K562 (cell line): Measurements from ENCODE around the gene SLC25A1. TPM values are rescaled to one million over a fixed set of nuclear protein-coding genes. Genes with fewer than 3 reads are reported as not detected.

Source experiments
- CTBP1 ChIP-seq: fragments of 450-650 bp; IDR thresholded peaks from 2 replicates; pipeline ENCODE4 v1.6.1; 2016; ENCODE audit warnings: borderline replicate concordance
- JUND ChIP-seq, 2 experiments: IDR thresholded peaks; 2 replicates in 1 of 2; 3 replicates in 1 of 2; pipeline ENCODE4 v1.6.1; 2011; ENCODE audit warnings: borderline replicate concordance in 2 of 2, low read depth in 2 of 2, low read length in 2 of 2, improper control_type of control experiment in 1 of 2, missing biosample characterization in 1 of 2, missing genetic modification characterization in 1 of 2, missing genetic modification reagents in 1 of 2
- KLF1 ChIP-seq: fragments of 450-650 bp; IDR thresholded peaks from 2 replicates; pipeline ENCODE4 v1.6.1; 2016; ENCODE audit warnings: missing genetic modification characterization, missing compliant biosample characterization
- MLLT1 ChIP-seq, 2 experiments: fragments of 450-650 bp; IDR thresholded peaks; 2 replicates each; pipeline ENCODE4 v1.6.1; 2016
- MYC ChIP-seq, 2 experiments: fragments of 250-450 bp in 1 of 2; sonication (Bioruptor Pico) in 1 of 2; IDR thresholded peaks; 2 replicates each; pipeline versions ENCODE4 v1.5.1 to v1.6.1; 2012 to 2021; ENCODE audit warnings: low read depth in 2 of 2, borderline replicate concordance in 1 of 2, improper control_type of control experiment in 1 of 2, low read length in 1 of 2, mild to moderate bottlenecking in 1 of 2, moderate library complexity in 1 of 2
- PHB ChIP-seq: fragments of 250-450 bp; sonication (Bioruptor Pico); IDR thresholded peaks from 2 replicates; pipeline ENCODE4 v1.5.0; 2021
- RCOR1 ChIP-seq, 2 experiments: IDR thresholded peaks; 2 replicates each; pipeline ENCODE4 v1.6.1; 2012; ENCODE audit warnings: low read depth in 2 of 2, low read length in 2 of 2, borderline replicate concordance in 1 of 2, improper control_type of control experiment in 1 of 2
- SETDB1 ChIP-seq: IDR thresholded peaks from one replicate; pipeline ENCODE4 v1.6.1; 2012; ENCODE audit warnings: low read length, control low read depth, inconsistent platforms
- SIN3A ChIP-seq, 2 experiments: fragments of 150-350 bp in 1 of 2; IDR thresholded peaks; 2 replicates each; pipeline ENCODE4 v1.6.1; 2011 to 2016; ENCODE audit warnings: borderline replicate concordance in 2 of 2, low read depth in 2 of 2, low read length in 2 of 2, mild to moderate bottlenecking in 2 of 2, moderate library complexity in 2 of 2; ENCODE audit not compliant: control insufficient read depth in 1 of 2
- ZKSCAN1 ChIP-seq: fragments of 150-350 bp; IDR thresholded peaks from 2 replicates; pipeline ENCODE4 v1.6.1; 2016; ENCODE audit warnings: low read depth, low read length
- ZNF79 ChIP-seq: fragments of 250-450 bp; sonication (Bioruptor Pico); IDR thresholded peaks from 2 replicates; pipeline ENCODE4 v1.4.0; 2020; ENCODE audit warnings: low read depth, mild to moderate bottlenecking, moderate library complexity
- ZSCAN29 ChIP-seq: fragments of 450-650 bp; IDR thresholded peaks from 2 replicates; pipeline ENCODE4 v1.6.1; 2017
- polyA plus RNA-seq, 8 experiments: library from polyadenylated mRNA; depleted of rRNA in 4 of 8; stranded (reverse) in 5 of 8; unstranded in 3 of 8; fragments of >200 nt; fragmentation: Nextera tagmentation in 2 of 8; fragmentation: Illumina TruSeq in 1 of 8; extraction: Ambion mirVana in 2 of 8; extraction: Trizol in 1 of 8; gene quantifications; 2 replicates each; pipeline versions ENCODE4 v1.2.1 to v1.2.3, GENCODE V29; 2011 to 2014; ENCODE audit warnings: inconsistent platforms in 1 of 8, missing spikeins in 1 of 8
- total RNA-seq, 7 experiments: library from RNA; depleted of rRNA in 6 of 7; stranded (reverse); fragments of >200 nt in 6 of 7; fragmentation: Illumina TruSeq in 2 of 7; extraction: Trizol in 2 of 7; gene quantifications; 2 replicates each; pipeline versions ENCODE4 v1.2.1 to v1.2.3, GENCODE V29; 2011 to 2021; ENCODE audit warnings: low replicate concordance in 1 of 7
- TF ChIP-seq, protein P1 (sequence below): sonication (generic); formaldehyde crosslinking; IDR thresholded peaks from 2 replicates; pipeline ENCODE4 v1.4.0; 2020; ENCODE audit warnings: mild to moderate bottlenecking, missing genetic modification reagents
- TF ChIP-seq, protein P2 (sequence below), 3 experiments: IDR thresholded peaks in 2 of 3; conservative IDR thresholded peaks in 1 of 3; 2 replicates each; pipeline ENCODE4 v1.5.1; 2011 to 2012; ENCODE audit warnings: low read length in 3 of 3, mild to moderate bottlenecking in 3 of 3, control low read depth in 2 of 3, improper control_type of control experiment in 1 of 3, inconsistent platforms in 1 of 3, low read depth in 1 of 3, mixed read lengths in 1 of 3, moderate library complexity in 1 of 3; ENCODE audit not compliant: insufficient read depth in 2 of 3

SLC25A1 gene
- total and polyA plus RNA-seq, 9 of the 15 experiments (the other 6 are each of a cell fraction or from before 2014, with no cell fraction given), result 11.0 to 408 (median 110) TPM

DNA sequence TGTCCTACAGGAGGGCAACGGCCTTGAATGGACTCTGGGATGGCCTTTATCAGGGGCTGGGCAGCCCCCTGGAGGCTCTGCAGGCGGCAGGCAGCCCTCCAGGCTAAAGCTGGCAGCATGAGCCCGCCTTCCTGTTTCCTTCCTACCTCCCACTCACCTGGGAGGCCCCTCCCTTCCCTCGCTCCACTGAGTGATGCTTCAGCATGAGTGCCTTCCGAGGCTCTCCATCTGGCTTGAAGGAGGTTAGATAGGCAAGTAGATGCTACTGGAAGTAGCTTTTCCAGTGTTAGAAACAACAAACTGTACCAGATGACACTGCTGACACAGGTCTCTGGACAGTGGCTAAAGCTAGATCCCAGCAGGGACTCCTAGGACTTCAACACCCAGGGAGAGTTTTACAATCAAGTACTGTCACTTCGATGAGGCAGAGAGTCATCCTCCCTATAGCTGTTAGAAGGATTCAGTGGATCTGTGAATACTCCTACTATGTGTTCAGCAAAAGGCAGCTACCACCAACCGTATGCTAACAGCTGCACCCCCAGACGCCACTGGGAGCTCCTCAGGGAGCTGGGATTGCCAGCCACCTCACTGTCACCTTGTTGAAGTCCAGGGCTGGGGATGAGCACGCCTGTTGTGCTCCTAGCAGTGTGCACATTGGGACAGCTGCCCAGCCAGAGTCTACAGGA, 4.1 kb upstream of the SLC25A1 start (continued):
- TF ChIP-seq MYC (IDR thresholded peaks at IDR 0.05; ENCODE audit: low read depth, low read length), result no peak
- TF ChIP-seq MYC (CRISPR knock-in tag; IDR thresholded peaks at IDR 0.05; ENCODE audit: borderline replicate concordance, low read depth), result 0 out of 2 replicates have a peak, but pooled peaks have one; percentile 33
- TF ChIP-seq ZKSCAN1, result peak; percentile 87
- TF ChIP-seq, protein P1, sequence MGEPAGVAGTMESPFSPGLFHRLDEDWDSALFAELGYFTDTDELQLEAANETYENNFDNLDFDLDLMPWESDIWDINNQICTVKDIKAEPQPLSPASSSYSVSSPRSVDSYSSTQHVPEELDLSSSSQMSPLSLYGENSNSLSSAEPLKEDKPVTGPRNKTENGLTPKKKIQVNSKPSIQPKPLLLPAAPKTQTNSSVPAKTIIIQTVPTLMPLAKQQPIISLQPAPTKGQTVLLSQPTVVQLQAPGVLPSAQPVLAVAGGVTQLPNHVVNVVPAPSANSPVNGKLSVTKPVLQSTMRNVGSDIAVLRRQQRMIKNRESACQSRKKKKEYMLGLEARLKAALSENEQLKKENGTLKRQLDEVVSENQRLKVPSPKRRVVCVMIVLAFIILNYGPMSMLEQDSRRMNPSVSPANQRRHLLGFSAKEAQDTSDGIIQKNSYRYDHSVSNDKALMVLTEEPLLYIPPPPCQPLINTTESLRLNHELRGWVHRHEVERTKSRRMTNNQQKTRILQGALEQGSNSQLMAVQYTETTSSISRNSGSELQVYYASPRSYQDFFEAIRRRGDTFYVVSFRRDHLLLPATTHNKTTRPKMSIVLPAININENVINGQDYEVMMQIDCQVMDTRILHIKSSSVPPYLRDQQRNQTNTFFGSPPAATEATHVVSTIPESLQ (CRISPR knock-in tag), result no peak
- no peak for TF ChIP-seq MLLT1 (IDR thresholded peaks at IDR 0.05)
- TF ChIP-seq, protein P2, sequence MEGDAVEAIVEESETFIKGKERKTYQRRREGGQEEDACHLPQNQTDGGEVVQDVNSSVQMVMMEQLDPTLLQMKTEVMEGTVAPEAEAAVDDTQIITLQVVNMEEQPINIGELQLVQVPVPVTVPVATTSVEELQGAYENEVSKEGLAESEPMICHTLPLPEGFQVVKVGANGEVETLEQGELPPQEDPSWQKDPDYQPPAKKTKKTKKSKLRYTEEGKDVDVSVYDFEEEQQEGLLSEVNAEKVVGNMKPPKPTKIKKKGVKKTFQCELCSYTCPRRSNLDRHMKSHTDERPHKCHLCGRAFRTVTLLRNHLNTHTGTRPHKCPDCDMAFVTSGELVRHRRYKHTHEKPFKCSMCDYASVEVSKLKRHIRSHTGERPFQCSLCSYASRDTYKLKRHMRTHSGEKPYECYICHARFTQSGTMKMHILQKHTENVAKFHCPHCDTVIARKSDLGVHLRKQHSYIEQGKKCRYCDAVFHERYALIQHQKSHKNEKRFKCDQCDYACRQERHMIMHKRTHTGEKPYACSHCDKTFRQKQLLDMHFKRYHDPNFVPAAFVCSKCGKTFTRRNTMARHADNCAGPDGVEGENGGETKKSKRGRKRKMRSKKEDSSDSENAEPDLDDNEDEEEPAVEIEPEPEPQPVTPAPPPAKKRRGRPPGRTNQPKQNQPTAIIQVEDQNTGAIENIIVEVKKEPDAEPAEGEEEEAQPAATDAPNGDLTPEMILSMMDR (IDR thresholded peaks at IDR 0.05 in 2 of 3, conservative IDR thresholded peaks at IDR 0.05 in 1 of 3; ENCODE audit: insufficient read depth in 2 of 3, low read depth in 1 of 3, low read length in 3 of 3), result 0 out of 6 replicates have a peak, but pooled peaks of 1 of the 3 experiments have one; percentile 6
- TF ChIP-seq SETDB1, result peak; percentile 6
- no peak for TF ChIP-seq ZNF79 (CRISPR knock-in tag)
- TF ChIP-seq SIN3A (IDR thresholded peaks at IDR 0.05; ENCODE audit: borderline replicate concordance in 2 of 2, control insufficient read depth in 1 of 2, low read depth in 2 of 2, low read length in 2 of 2), result 0 out of 4 replicates have a peak, but pooled peaks of 1 of the 2 experiments have one; percentile 44
- TF ChIP-seq KLF1, result 0 out of 2 replicates have a peak, but pooled peaks have one; percentile 15
- 0 out of 4 replicates have a peak, but pooled peaks of 1 of the 2 experiments have one; percentile 5 for TF ChIP-seq RCOR1 (IDR thresholded peaks at IDR 0.05; ENCODE audit: borderline replicate concordance in 1 of 2, low read depth in 2 of 2, low read length in 2 of 2)
- TF ChIP-seq PHB, result no peak
- no peak for TF ChIP-seq ZSCAN29
- no peak for TF ChIP-seq JUND (IDR thresholded peaks at IDR 0.05; ENCODE audit: borderline replicate concordance, low read depth, low read length)
- TF ChIP-seq JUND (tag; IDR thresholded peaks at IDR 0.05; ENCODE audit: borderline replicate concordance, low read depth, low read length), result no peak
- TF ChIP-seq CTBP1, result peak; percentile 47
